HepG2 (cell line): ENCODE measurements around the gene GRIN3A. TPM values are rescaled to one million over a fixed set of nuclear protein-coding genes. Genes with fewer than 3 reads are reported as not detected.

ENCODE experiments used
- ATAC-seq: fragments of 200-7000 bp; cut with Tn5 transposase; 3 replicates; pipeline ENCODE4 v1.9.1; 2020; ENCODE audit warnings: mild to moderate bottlenecking, moderate library complexity
- BruUV-seq: library from RNA; stranded (reverse); fragments of 400-500 nt; replicated peaks from 2 replicates; lab custom pipeline; 2021; lab: Mats Ljungman, UMichigan
- CTCF ChIA-PET: fragments of 300-600 bp; formaldehyde crosslinking; extraction: SDS; loops from one replicate; lab custom pipeline; 2021; ENCODE audit warnings: low total read pairs, inconsistent platforms, low intra/inter-chr PET ratio; lab: Yijun Ruan, JAX
- POLR2A ChIA-PET: fragments of 350-600 bp; sonication (Branson Sonifier 250); formaldehyde crosslinking; loops from one replicate; lab custom pipeline; 2020; ENCODE audit warnings: antibody characterized with exemption, inconsistent platforms; lab: Yijun Ruan, JAX
- DNase-seq: peaks from one replicate; pipeline ENCODE4 v3.0.0-alpha.2; 2015; ENCODE audit warnings: low spot score
- FAIRE-seq: peaks from 3 replicates; lab custom pipeline; 2011; peaks lifted over from hg19 to GRCh38; lab: Jason Lieb, UNC
- H2AFZ ChIP-seq: one replicate; pipeline ENCODE4 v1.6.1; 2011; ENCODE audit warnings: low read length, inconsistent platforms
- H3K27ac ChIP-seq: fragments of 300-600 bp; 3 replicates; pipeline ENCODE4 v1.8.0; 2011; ENCODE audit warnings: mixed run types, mild to moderate bottlenecking, mixed read lengths, low read length, inconsistent platforms; ENCODE audit not compliant: insufficient read depth; ENCODE audit errors: extremely low read length
- H3K27me3 ChIP-seq, 2 experiments: fragments of 200-600 bp in 1 of 2; 2 replicates in 1 of 2; 3 replicates in 1 of 2; pipeline versions ENCODE4 v1.6.0 to v1.8.0; 2011; ENCODE audit warnings: low read length in 2 of 2, mild to moderate bottlenecking in 2 of 2, moderate library complexity in 2 of 2, inconsistent platforms in 1 of 2; ENCODE audit not compliant: insufficient read depth in 2 of 2, control insufficient read depth in 1 of 2
- H3K36me3 ChIP-seq, 2 experiments: fragments of 200-600 bp in 1 of 2; replicated peaks in 1 of 2; 2 replicates in 1 of 2; 3 replicates in 1 of 2; pipeline versions ENCODE4 v1.5.1 to v1.8.0; 2011; ENCODE audit warnings: low read length in 2 of 2, inconsistent platforms in 1 of 2; ENCODE audit not compliant: insufficient read depth in 2 of 2, control insufficient read depth in 1 of 2
- H3K4me1 ChIP-seq: 2 replicates; pipeline ENCODE4 v1.5.1; 2012; ENCODE audit warnings: low read length, inconsistent platforms; ENCODE audit not compliant: insufficient read depth
- H3K4me2 ChIP-seq: 2 replicates; pipeline ENCODE4 v1.6.0; 2011; ENCODE audit warnings: low read depth, low read length, inconsistent platforms
- H3K4me3 ChIP-seq, 3 experiments: fragments of 200-600 bp in 1 of 3; sonication (generic), shearing (Covaris generic) in 1 of 3; replicated peaks in 1 of 3; 2 replicates each; pipeline ENCODE4 v1.5.1; 2011 to 2016; ENCODE audit warnings: low read length in 3 of 3, inconsistent platforms in 2 of 3, low read depth in 2 of 3, mild to moderate bottlenecking in 2 of 3, control low read depth in 1 of 3, mixed read lengths in 1 of 3; ENCODE audit not compliant: insufficient read depth in 1 of 3
- H3K79me2 ChIP-seq: one replicate; pipeline ENCODE4 v1.6.1; 2011; ENCODE audit warnings: low read length, inconsistent platforms; ENCODE audit not compliant: insufficient read depth
- H3K9ac ChIP-seq: 2 replicates; pipeline ENCODE4 v1.6.0; 2011; ENCODE audit warnings: mild to moderate bottlenecking, low read depth, low read length, inconsistent platforms; ENCODE audit not compliant: insufficient read depth
- H3K9me3 ChIP-seq: 2 replicates; pipeline ENCODE4 v1.5.1; 2012; ENCODE audit warnings: mild to moderate bottlenecking, low read length
- H4K20me1 ChIP-seq: 2 replicates; pipeline ENCODE4 v1.6.0; 2011; ENCODE audit warnings: inconsistent platforms, mild to moderate bottlenecking, low read length, moderate library complexity; ENCODE audit not compliant: insufficient read depth
- HMG20A ChIP-seq: IDR thresholded peaks from 2 replicates; pipeline ENCODE4 v1.6.1; 2016; ENCODE audit warnings: borderline replicate concordance
- HNF4G ChIP-seq, 2 experiments: sonication (generic) in 1 of 2; formaldehyde crosslinking in 1 of 2; IDR thresholded peaks; 2 replicates each; pipeline versions ENCODE4 v1.4.0 to v1.6.1; 2011 to 2020; ENCODE audit warnings: borderline replicate concordance in 2 of 2, low read depth in 2 of 2, mild to moderate bottlenecking in 2 of 2, low read length in 1 of 2, missing genetic modification reagents in 1 of 2, moderate library complexity in 1 of 2
- MLXIP ChIP-seq: sonication (generic); formaldehyde crosslinking; IDR thresholded peaks from 2 replicates; pipeline ENCODE4 v1.9.0; 2021; ENCODE audit warnings: missing genetic modification reagents, borderline replicate concordance
- PCBP1 ChIP-seq: fragments of 200-400 bp; formaldehyde crosslinking; IDR thresholded peaks from 2 replicates; pipeline ENCODE4 v1.6.1; 2017; ENCODE audit warnings: mild to moderate bottlenecking, low read depth, low read length, borderline replicate concordance
- PRDM15 ChIP-seq: sonication (generic); formaldehyde crosslinking; IDR thresholded peaks from 2 replicates; pipeline ENCODE4 v1.4.0; 2020; ENCODE audit warnings: missing genetic modification reagents
- YEATS2 ChIP-seq: sonication (generic); formaldehyde crosslinking; IDR thresholded peaks from 2 replicates; pipeline ENCODE4 v1.4.0; 2020; ENCODE audit warnings: missing genetic modification reagents, borderline replicate concordance
- ZFP41 ChIP-seq: sonication (generic); formaldehyde crosslinking; IDR thresholded peaks from 2 replicates; pipeline ENCODE4 v1.4.0; 2020; ENCODE audit warnings: mild to moderate bottlenecking, missing genetic modification reagents, borderline replicate concordance
- ZNF709 ChIP-seq: sonication (generic); formaldehyde crosslinking; IDR thresholded peaks from 2 replicates; pipeline ENCODE4 v1.5.0; 2020; ENCODE audit warnings: mild to moderate bottlenecking, missing genetic modification reagents
- ZNF746 ChIP-seq: sonication (generic); formaldehyde crosslinking; IDR thresholded peaks from 2 replicates; pipeline ENCODE4 v1.8.0; 2022; ENCODE audit warnings: mild to moderate bottlenecking, missing genetic modification reagents
- WGBS: methylation state at CpG from one replicate; pipeline ENCODE4 v1.1.6; 2017; ENCODE audit warnings: low lambda C conversion rate; 5-methylcytosine and 5-hydroxymethylcytosine counted together
- in situ Hi-C: cut with HindIII; loops from 2 replicates; pipeline ENCODE4 v1.10.0; 2017; ENCODE audit warnings: low pct_unique_long_range_greater_than_20kb; ENCODE audit not compliant: extremely low pct_ligation_motif_present
- intact Hi-C: fragments of 100-400 bp; cut with micrococcal nuclease; formaldehyde crosslinking; loops from one replicate; pipeline ENCODE4 v1.10.0; 2022; ENCODE audit not compliant: unreplicated experiment
- polyA plus RNA-seq, 8 experiments: library from polyadenylated mRNA; depleted of rRNA in 3 of 8; stranded (reverse) in 7 of 8; unstranded in 1 of 8; fragments of >200 nt; fragmentation: Illumina TruSeq in 4 of 8; extraction: Trizol in 4 of 8; gene quantifications; 2 replicates each; pipeline versions ENCODE4 v1.2.1 to v1.2.3, GENCODE V29; 2011 to 2016; ENCODE audit warnings: low read depth in 4 of 8, missing spikeins in 1 of 8, mixed read lengths in 1 of 8; ENCODE audit not compliant: insufficient read depth in 1 of 8
- total RNA-seq, 5 experiments: library from RNA; depleted of rRNA; stranded (reverse); fragments of >200 nt; fragmentation: Illumina TruSeq; extraction: Trizol; gene quantifications; 2 replicates each; pipeline ENCODE4 v1.2.3, GENCODE V29; 2016; ENCODE audit warnings: low read depth in 1 of 5
- TF ChIP-seq, protein P1 (sequence below): sonication (generic); IDR thresholded peaks from 2 replicates; pipeline ENCODE4 v1.6.1; 2016; ENCODE audit warnings: low read depth, borderline replicate concordance

Gene GRIN3A
- total and polyA plus RNA-seq, 2 of the 13 experiments (the other 11 are each of a cell fraction or from before 2014, with no cell fraction given), result not detected

GRCh38 chr9:101527066-101527465 is 211.4 kb downstream of the GRIN3A start:
- in situ Hi-C loops, result loop anchor here (25.0 kb wide), 1 partner anchor 815 kb away; no protein-coding TSS in a partner anchor
- Histone ChIP-seq H3K4me1 (no peaks in the 10 kb centered on the region), H3K27me3 (peaks cover 0 to 6% of the 10 kb centered on the region in 2 experiments; a peak in 2 of 5 replicates), H3K9me3 (no peaks in the 10 kb centered on the region), H3K27ac (no peak overlapping the region), H3K9ac (no peak overlapping the region), H2AFZ (no peak overlapping the region), H3K79me2 (no peaks in the 10 kb centered on the region), H3K4me3 (no peak overlapping the region), H4K20me1 (no peaks in the 10 kb centered on the region), H3K36me3 (no peaks in the 10 kb centered on the region), H3K4me2 (no peak overlapping the region)
- ATAC-seq (no peak), FAIRE-seq (no peak), DNase-seq (no peak)
- intact Hi-C loops, result no loop called here
- CTCF ChIA-PET, result no interaction called here
- POLR2A ChIA-PET, result interaction anchor here (1.0 kb wide), 1 partner anchor 81 kb away, joined by 3 read pairs; no protein-coding TSS in a partner anchor
- BruUV-seq, result no TSS peak
- no peak for TF ChIP-seq ZFP41 (CRISPR knock-in tag)
- TF ChIP-seq, protein P1, sequence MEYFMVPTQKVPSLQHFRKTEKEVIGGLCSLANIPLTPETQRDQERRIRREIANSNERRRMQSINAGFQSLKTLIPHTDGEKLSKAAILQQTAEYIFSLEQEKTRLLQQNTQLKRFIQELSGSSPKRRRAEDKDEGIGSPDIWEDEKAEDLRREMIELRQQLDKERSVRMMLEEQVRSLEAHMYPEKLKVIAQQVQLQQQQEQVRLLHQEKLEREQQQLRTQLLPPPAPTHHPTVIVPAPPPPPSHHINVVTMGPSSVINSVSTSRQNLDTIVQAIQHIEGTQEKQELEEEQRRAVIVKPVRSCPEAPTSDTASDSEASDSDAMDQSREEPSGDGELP, result no peak
- TF ChIP-seq ZNF709 (CRISPR knock-in tag), result no peak
- no peak for TF ChIP-seq ZNF746 (CRISPR knock-in tag)
- no peak for TF ChIP-seq PCBP1
- no peak for TF ChIP-seq PRDM15 (CRISPR knock-in tag)
- TF ChIP-seq MLXIP (CRISPR knock-in tag), result no peak
- no peak for TF ChIP-seq YEATS2 (CRISPR knock-in tag)
- no peak for TF ChIP-seq HMG20A
- TF ChIP-seq HNF4G (IDR thresholded peaks at IDR 0.05; ENCODE audit: borderline replicate concordance, low read depth, low read length), result no peak
- no peak for TF ChIP-seq HNF4G (CRISPR knock-in tag; IDR thresholded peaks at IDR 0.05; ENCODE audit: borderline replicate concordance, low read depth)
- WGBS, result 44% methylated on average over 6 of the region's 6 CpGs
